GM12873 (cell line): ENCODE results near the gene PCSK4.

Source experiments
- TF ChIP-seq, protein P1 (sequence below): IDR thresholded peaks from 2 replicates; pipeline ENCODE4 v1.5.1; 2012; ENCODE audit warnings: low read depth, mild to moderate bottlenecking, moderate library complexity, low read length, control low read depth; ENCODE audit not compliant: insufficient read depth; ENCODE audit errors: missing control alignments

PCSK4 gene

DNA sequence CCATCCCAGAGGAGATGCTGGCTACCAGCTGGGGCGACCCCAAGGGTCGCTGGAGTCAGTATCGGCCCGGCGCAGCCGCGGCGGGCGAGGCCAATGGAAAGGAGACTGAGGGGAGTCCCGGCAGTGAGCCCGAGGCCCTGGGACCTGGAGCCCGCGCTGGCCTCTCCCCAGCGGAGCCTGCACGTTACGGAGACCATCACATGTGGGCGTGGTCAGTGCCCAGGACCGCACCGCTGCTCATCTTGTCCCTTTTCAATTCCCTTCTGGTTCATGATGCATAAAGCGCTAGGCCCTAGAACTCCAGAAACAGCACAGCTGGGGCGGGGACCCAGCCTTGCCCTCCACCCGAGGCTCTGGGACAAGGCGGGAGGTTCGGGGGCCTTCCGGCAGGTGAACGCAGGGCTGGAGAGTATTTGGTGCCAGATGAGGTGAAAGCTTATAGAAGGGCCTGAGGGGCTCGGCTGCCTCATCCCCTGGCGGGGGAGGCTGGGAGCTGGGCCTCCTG is 19.1 kb downstream of the PCSK4 start:
- TF ChIP-seq, protein P1, sequence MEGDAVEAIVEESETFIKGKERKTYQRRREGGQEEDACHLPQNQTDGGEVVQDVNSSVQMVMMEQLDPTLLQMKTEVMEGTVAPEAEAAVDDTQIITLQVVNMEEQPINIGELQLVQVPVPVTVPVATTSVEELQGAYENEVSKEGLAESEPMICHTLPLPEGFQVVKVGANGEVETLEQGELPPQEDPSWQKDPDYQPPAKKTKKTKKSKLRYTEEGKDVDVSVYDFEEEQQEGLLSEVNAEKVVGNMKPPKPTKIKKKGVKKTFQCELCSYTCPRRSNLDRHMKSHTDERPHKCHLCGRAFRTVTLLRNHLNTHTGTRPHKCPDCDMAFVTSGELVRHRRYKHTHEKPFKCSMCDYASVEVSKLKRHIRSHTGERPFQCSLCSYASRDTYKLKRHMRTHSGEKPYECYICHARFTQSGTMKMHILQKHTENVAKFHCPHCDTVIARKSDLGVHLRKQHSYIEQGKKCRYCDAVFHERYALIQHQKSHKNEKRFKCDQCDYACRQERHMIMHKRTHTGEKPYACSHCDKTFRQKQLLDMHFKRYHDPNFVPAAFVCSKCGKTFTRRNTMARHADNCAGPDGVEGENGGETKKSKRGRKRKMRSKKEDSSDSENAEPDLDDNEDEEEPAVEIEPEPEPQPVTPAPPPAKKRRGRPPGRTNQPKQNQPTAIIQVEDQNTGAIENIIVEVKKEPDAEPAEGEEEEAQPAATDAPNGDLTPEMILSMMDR = no peak

DNA sequence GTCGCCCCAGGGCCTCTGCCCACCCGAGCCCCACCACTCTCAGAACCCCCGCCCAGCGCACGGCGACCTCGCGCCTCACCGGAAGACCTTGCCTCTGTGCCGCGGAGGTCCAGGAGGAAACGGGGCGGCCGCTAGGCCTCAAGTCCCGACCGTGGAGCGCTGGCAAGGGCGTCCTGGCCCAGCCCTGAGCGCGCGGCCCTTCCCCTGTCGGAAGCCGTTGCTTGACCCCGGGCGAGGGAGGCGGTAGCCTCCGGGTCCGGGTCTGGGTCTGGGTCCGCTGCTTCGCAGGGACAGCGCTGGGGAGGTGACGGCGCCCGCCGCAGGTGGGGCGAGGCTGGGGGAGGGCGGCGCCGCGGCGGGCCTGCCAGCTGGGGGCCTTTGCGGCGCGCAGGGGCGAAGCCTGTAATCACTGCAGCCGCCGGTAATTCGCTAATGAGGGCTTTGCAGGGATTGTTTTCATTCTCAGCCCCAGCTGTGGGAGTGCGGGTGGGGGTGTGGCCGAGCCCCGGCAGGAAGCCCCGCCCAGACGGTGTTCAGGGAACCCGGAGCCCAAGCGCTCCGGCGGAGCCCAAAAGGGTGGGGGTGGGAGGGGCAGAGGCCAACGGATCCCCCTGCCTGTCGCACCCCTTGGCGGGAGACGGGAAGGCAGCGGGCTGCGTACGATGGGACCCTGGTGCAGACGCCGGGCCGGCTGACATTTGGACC is 19.7 kb downstream of the PCSK4 start:
- TF ChIP-seq, protein P1 = no peak

DNA sequence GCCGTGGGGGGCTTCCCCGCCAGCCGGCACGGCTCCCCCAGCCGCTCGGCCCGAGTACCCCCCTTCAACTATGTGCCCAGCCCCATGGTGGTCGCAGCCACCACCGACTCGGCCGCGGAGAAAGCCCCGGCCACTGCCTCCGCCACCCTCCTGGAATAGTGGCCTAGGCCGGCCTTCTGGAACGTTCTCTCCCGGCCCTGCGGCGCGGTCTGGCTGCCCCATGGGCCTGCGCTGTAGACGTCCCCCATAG is 20.2 kb downstream of the PCSK4 start:
- TF ChIP-seq, protein P1 = no peak

DNA sequence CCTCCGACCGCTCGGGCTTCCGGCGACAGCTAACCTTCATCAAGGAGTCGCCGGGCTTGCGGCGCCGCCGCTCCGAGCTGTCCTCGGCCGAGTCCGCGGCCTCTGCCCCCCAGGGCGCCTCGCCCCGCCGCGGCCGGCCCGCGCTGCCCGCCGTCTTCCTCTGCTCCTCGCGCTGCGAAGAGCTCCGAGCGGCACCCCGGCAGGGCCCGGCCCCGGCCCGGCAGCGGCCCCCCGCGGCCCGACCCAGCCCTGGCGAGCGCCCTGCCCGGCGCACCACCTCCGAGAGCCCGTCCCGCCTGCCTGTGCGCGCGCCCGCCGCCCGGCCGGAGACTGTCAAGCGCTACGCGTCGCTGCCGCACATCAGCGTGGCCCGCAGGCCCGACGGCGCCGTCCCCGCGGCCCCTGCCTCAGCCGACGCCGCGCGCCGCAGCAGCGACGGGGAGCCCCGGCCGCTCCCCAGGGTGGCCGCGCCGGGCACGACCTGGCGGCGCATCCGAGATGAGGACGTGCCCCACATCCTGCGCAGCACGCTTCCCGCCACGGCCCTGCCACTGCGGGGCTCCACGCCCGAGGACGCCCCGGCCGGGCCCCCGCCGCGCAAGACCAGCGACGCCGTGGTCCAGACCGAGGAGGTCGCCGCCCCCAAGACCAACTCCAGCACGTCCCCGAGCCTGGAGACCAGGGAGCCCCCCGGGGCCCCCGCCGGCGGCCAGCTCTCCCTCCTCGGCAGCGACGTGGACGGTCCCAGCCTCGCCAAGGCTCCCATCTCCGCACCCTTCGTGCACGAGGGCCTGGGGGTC is 20.7 kb downstream of the PCSK4 start:
- TF ChIP-seq, protein P1 = no peak

DNA sequence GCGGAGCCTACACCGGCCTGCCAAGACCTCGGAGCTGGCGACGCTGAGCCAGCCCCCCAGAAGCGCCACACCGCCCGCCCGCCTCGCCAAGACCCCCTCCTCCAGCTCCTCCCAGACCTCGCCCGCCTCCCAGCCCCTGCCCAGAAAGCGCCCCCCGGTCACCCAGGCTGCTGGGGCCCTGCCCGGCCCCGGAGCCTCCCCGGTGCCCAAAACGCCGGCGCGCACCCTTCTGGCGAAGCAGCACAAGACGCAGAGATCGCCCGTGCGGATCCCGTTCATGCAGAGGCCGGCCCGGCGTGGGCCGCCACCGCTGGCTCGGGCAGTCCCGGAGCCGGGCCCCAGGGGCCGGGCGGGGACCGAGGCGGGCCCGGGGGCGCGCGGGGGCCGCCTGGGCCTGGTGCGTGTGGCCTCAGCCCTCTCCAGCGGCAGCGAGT is 21.3 kb downstream of the PCSK4 start:
- TF ChIP-seq, protein P1 = no peak

DNA sequence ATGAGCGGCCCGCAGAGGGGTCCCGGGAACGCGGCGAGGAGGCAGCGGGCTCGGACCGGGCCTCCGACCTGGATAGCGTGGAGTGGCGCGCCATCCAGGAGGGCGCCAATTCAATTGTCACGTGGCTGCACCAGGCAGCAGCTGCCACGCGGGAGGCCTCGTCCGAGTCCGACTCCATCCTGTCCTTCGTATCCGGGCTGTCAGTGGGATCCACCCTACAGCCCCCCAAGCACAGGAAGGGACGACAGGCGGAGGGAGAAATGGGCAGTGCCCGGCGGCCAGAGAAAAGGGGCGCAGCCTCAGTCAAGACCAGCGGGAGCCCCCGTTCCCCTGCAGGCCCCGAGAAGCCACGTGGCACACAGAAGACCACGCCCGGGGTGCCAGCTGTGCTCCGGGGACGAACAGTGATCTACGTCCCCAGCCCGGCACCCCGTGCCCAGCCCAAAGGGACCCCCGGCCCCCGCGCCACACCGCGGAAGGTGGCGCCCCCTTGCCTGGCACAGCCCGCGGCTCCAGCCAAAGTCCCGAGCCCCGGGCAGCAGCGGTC is 21.8 kb downstream of the PCSK4 start:
- TF ChIP-seq, protein P1 = no peak
